Neural cell (in vitro differentiated cells): ENCODE measurements around the gene CEBPB.

Experiments
- EZH2 ChIP-seq: fragments of 200-600, 300-800 bp; shearing (Covaris generic), sonication (generic); IDR thresholded peaks from 2 replicates; pipeline ENCODE4 v1.6.1; 2014; ENCODE audit warnings: antibody characterized with exemption, low read length, borderline replicate concordance, mild to moderate bottlenecking; ENCODE audit not compliant: insufficient read depth, poor library complexity, severe bottlenecking
- RAD21 ChIP-seq: fragments of 450-650 bp; conservative IDR thresholded peaks from 2 replicates; pipeline ENCODE4 v1.6.1; 2014; ENCODE audit warnings: antibody characterized with exemption, mild to moderate bottlenecking, moderate library complexity
- TAF1 ChIP-seq: IDR thresholded peaks from 2 replicates; pipeline ENCODE4 v1.6.1; 2012; ENCODE audit warnings: low read depth
- TF ChIP-seq, protein P1 (sequence below): fragments of 450-650 bp; IDR thresholded peaks from 2 replicates; pipeline ENCODE4 v1.5.1; 2014; ENCODE audit warnings: antibody characterized with exemption, mild to moderate bottlenecking, moderate library complexity; ENCODE audit not compliant: poor library complexity, severe bottlenecking
- TF ChIP-seq, protein P2 (sequence below): IDR thresholded peaks from 2 replicates; pipeline ENCODE4 v1.6.1; 2012; ENCODE audit warnings: borderline replicate concordance

DNA sequence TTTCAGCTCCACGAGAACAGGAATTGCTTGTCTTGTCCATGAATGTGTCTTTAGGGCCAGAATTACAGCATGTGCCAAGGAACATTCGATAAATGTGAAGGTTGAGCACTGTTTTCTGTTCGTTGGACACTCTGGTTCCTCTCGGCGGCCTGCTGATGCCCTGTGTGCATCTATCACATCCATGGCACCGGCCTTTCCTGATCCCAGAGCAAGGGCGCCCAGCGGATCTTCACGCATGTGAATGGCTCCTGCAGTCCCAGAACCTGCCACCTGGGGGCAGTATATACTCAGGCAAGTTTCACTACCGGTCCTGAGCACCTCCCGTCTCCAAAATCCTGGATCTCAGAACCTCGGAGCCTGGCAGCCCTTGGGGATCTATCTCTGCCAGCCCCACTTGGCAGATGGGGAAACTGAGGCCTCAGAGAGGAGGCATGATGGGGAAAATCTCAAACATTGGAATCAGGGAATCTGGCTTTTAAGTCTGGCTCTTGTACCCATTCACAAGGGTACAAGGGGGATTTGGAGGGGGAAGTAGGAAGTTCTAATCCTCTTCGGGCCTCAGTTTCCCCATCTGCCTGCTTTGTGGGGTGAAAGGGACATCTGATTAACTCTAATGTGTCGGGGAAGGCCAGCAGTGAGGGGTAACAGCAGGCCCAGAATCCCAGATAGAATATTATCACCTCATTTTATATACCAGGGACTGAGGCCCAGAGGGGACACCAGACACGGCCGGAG is 4.3 kb upstream of the CEBPB start:
- TF ChIP-seq, protein P1, sequence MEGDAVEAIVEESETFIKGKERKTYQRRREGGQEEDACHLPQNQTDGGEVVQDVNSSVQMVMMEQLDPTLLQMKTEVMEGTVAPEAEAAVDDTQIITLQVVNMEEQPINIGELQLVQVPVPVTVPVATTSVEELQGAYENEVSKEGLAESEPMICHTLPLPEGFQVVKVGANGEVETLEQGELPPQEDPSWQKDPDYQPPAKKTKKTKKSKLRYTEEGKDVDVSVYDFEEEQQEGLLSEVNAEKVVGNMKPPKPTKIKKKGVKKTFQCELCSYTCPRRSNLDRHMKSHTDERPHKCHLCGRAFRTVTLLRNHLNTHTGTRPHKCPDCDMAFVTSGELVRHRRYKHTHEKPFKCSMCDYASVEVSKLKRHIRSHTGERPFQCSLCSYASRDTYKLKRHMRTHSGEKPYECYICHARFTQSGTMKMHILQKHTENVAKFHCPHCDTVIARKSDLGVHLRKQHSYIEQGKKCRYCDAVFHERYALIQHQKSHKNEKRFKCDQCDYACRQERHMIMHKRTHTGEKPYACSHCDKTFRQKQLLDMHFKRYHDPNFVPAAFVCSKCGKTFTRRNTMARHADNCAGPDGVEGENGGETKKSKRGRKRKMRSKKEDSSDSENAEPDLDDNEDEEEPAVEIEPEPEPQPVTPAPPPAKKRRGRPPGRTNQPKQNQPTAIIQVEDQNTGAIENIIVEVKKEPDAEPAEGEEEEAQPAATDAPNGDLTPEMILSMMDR = peak; percentile 95
- TF ChIP-seq RAD21 = peak; percentile 96
- no peak for TF ChIP-seq EZH2
- TF ChIP-seq, protein P2, sequence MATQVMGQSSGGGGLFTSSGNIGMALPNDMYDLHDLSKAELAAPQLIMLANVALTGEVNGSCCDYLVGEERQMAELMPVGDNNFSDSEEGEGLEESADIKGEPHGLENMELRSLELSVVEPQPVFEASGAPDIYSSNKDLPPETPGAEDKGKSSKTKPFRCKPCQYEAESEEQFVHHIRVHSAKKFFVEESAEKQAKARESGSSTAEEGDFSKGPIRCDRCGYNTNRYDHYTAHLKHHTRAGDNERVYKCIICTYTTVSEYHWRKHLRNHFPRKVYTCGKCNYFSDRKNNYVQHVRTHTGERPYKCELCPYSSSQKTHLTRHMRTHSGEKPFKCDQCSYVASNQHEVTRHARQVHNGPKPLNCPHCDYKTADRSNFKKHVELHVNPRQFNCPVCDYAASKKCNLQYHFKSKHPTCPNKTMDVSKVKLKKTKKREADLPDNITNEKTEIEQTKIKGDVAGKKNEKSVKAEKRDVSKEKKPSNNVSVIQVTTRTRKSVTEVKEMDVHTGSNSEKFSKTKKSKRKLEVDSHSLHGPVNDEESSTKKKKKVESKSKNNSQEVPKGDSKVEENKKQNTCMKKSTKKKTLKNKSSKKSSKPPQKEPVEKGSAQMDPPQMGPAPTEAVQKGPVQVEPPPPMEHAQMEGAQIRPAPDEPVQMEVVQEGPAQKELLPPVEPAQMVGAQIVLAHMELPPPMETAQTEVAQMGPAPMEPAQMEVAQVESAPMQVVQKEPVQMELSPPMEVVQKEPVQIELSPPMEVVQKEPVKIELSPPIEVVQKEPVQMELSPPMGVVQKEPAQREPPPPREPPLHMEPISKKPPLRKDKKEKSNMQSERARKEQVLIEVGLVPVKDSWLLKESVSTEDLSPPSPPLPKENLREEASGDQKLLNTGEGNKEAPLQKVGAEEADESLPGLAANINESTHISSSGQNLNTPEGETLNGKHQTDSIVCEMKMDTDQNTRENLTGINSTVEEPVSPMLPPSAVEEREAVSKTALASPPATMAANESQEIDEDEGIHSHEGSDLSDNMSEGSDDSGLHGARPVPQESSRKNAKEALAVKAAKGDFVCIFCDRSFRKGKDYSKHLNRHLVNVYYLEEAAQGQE = no peak
- no peak for TF ChIP-seq TAF1
